Fibroblast of lung (primary cell): ENCODE data around the gene MTA1.

ENCODE experiments used
- CTCF ChIP-seq, 2 donors: IDR thresholded peaks in 1 of 2; conservative IDR thresholded peaks in 1 of 2; 1 replicate in 1 of 2; 2 replicates in 1 of 2; pipeline ENCODE4 v1.5.1; 2011 to 2012; ENCODE audit warnings: low read length in 2 of 2, control low read depth in 1 of 2, inconsistent platforms in 1 of 2, low read depth in 1 of 2, mild to moderate bottlenecking in 1 of 2
- EZH2 ChIP-seq: IDR thresholded peaks from 2 replicates; pipeline ENCODE4 v1.5.1; 2012; ENCODE audit warnings: low read length, control low read depth, mild to moderate bottlenecking; ENCODE audit errors: missing control alignments

GRCh38 chr14:105420101-105420973 lies 710 bp downstream of the MTA1 start:
- TF ChIP-seq CTCF (conservative IDR thresholded peaks at IDR 0.05 in 1 of 2, IDR thresholded peaks at IDR 0.05 in 1 of 2; ENCODE audit: low read depth in 1 of 2, low read length in 2 of 2) = no peak
- TF ChIP-seq EZH2 = no peak
